ENCODE measurements around the gene TGFB2.

DNA sequence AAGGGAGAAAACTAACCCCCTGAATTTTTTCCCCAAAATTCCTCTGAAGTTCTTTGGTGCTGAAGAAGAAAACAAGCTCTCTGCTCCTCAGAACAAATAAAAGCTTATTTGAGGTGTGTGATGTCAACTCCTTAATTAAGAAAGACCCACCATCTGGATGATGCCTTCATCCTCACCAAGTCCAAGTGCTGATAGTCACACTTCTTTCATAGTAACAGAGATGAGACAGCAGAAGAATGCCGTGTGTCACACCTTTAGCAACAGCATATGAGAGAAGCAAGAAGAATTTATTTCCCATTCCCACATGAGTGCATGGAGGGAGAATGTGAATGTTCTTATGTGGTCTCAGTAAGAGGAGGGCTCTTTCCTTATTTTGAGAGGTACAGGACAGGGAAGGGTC, 91.2 kb downstream of the TGFB2 start:
- TF ChIP-seq, protein P1, sequence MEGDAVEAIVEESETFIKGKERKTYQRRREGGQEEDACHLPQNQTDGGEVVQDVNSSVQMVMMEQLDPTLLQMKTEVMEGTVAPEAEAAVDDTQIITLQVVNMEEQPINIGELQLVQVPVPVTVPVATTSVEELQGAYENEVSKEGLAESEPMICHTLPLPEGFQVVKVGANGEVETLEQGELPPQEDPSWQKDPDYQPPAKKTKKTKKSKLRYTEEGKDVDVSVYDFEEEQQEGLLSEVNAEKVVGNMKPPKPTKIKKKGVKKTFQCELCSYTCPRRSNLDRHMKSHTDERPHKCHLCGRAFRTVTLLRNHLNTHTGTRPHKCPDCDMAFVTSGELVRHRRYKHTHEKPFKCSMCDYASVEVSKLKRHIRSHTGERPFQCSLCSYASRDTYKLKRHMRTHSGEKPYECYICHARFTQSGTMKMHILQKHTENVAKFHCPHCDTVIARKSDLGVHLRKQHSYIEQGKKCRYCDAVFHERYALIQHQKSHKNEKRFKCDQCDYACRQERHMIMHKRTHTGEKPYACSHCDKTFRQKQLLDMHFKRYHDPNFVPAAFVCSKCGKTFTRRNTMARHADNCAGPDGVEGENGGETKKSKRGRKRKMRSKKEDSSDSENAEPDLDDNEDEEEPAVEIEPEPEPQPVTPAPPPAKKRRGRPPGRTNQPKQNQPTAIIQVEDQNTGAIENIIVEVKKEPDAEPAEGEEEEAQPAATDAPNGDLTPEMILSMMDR (IDR thresholded peaks at IDR 0.05): no peak
- no peak for TF ChIP-seq EZH2 (IDR thresholded peaks at IDR 0.05; ENCODE audit: borderline replicate concordance, insufficient read depth, low read depth, low read length, poor library complexity, severe bottlenecking)
